ENCODE results near the gene PSMB11.

Gene PSMB11

GRCh38 chr14:23044840-23045239, 2.8 kb downstream of the PSMB11 start:
- DNase-seq, result no peak

- no peak for DNase-seq
Observed at GRCh38 chr14:23045419-23046357, 3.7 kb downstream of the PSMB11 start.

DNA sequence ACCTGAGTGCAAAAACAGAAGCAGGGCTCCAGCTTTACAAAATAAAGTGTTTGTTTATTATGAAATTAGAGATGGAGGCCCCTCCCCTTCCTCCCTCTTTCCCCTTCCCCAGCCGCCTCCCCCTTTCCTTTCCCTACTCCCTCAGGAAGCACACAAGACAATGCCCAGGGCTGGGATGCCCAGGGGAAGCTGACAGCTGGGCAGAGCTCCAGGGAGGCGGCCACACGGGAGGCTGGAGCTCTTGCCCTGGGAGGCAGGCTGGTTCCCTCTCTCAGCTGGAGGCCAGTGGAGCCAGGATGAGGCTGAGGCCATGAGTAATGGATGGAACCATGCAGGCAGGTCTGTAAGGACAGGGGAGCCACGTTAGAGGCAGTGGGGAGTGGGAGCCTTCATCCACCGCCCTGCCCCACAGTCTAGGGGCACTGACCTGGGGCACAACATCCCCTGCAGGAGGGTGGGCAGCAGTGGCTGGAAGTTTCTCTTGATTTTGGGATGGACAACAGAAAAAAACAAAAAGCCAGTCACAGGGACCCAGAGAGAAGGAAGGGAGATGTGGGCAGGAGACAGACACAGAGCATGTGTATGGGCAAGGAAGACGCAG, 5.1 kb downstream of the PSMB11 start:
- no peak for DNase-seq

DNA sequence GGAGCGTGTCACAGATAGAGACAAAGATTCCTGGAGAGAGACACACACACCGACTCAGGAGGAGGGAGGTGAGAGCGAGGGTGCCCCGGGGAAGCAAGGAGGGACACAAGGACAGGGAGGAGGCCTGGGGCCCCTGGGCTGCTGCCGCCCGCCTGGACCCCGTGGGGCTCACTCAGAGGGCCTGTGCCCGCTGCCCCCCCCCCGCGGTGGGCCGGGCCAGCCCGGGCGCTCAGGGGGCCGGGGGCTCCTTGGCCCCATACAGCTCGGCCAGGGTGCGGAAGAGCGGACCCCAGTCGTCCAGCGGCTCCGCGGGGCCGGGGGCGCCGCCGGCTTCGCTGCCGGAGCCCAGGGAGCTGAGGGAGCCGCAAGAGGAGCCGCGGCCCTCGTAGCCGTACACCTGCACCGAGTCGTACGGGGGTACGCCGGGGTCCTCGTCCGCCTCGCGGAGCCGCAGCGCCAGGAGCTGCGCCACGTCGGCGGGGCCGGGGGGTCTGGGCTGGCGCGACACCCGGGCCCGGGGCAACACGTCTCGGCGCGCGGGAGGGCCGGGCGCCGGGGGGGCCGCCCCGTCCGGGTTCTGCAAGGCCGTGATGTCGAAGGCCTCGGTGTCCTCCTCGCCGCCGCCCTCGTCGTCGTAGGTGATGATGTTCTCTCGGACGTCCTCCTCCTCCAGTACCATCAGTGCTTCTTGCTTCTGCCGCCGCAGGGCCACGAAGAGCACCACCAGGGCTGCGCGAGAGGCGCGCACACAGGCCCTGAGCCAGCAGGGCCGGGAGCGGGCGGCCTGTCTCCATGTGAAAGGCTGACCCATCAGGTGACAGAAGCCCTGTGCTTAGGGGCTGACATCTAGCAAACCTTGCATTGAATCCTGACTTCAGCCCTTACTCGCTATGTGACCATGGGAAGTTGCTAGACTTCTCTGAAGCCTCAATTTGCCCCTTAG, 6.0 kb downstream of the PSMB11 start:
- no peak for DNase-seq

DNA sequence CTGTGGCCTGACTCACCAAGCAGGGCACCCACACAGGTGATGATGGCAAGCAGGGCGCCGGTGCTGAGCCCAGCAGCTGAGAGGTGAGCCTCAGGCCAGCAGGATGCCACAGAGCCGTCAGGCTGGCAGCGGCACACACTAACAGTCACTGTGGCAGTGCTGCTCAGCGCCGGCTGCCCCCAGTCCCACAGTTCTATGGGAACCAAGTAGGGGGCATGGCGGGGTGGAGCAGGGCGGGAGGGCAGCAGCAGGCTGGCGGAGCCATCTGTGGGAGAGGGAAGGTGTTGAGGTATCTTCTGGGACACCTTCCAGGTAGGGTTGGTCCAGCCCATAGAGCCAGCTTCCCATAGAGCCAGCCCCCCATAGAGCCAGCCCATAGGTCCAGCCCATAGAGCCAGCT, 7.0 kb downstream of the PSMB11 start:
- no peak for DNase-seq

GRCh38 chr14:23051141-23052057, 9.4 kb downstream of the PSMB11 start:
- DNase-seq, result no peak

GRCh38 chr14:23052182-23052623, 10.2 kb downstream of the PSMB11 start:
- no peak for DNase-seq

DNA sequence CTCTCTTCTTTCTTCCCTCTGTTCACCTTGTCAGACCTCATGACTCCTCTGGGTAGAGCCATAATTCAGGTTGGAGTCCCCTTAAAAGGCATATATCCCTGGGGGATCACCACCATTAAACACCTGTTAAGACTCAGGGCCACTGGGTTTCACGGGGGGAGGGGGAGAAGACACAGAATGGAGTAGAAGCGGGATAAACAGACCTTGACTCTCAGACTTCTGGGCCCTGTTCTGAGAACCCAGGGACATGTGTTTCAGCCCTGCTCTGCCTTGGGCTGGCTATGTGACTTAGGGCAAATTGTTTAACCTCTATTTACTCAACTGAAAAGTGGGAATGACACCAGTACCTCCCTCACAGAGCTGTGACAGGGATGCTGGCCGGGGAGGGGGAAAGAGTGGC, 10.7 kb downstream of the PSMB11 start:
- no peak for DNase-seq

- no peak for DNase-seq
Observed at GRCh38 chr14:23053426-23053825, 11.4 kb downstream of the PSMB11 start.

GRCh38 chr14:23054000-23054811, 12.2 kb downstream of the PSMB11 start:
- DNase-seq, result no peak

- DNase-seq, result no peak
Observed at GRCh38 chr14:23055147-23055550, 13.1 kb downstream of the PSMB11 start.

DNA sequence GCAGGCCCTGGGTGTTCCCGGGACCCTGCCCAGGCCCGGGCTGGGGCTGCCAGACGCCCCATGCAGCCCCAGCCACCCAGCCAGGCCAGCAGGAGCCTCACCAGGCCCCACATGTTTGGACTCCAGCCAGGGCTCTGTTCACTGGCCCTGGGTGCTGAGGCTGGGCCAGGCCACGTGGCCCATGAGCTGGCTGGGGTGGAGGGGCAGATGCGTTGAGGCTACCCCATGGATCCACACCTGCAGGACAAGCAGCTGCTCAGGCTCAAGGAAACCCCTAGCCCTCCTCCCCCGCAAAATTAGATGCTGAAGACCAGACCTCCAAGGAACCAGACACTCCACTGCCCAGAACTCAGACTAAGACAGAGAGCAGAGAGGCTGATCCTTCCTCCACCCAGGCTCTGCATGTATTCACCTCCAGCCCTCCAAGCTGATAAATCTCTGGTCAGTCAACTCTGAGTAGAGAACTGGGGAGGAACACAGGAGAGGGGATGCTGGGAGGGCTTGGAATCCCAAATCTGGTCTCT, 13.7 kb downstream of the PSMB11 start:
- no peak for DNase-seq

GRCh38 chr14:23056145-23056955, 14.3 kb downstream of the PSMB11 start:
- DNase-seq, result no peak

GRCh38 chr14:23056956-23057756, 15.1 kb downstream of the PSMB11 start, which contains the start of gene CDH24:
CDH24 (minus strand) TSS chr14:23057520; CDS start chr14:23055733, 1,787 bp downstream.
- DNase-seq, result no peak

- no peak for DNase-seq
Observed at GRCh38 chr14:23057757-23058653, 16.0 kb downstream of the PSMB11 start.

GRCh38 chr14:23058654-23059504, 16.9 kb downstream of the PSMB11 start:
- DNase-seq, result no peak

Measured in NCI-H526 (cell line).